Testis (tissue), 2 donors: Measurements from ENCODE around the gene MC1R.

Experiments
- POLR2A ChIP-seq: fragments of 450-650 bp; IDR thresholded peaks from one replicate; pipeline ENCODE4 v1.6.1; 2017; ENCODE audit warnings: antibody characterized with exemption, mild to moderate bottlenecking, moderate library complexity
- TF ChIP-seq, protein P1 (sequence below), 3 experiments: fragments of 450-650 bp in 2 of 3; fragments of 200-600 bp in 1 of 3; sonication (generic) in 1 of 3; IDR thresholded peaks; one replicate each; pipeline ENCODE4 v1.5.1; 2016 to 2019; ENCODE audit warnings: antibody characterized with exemption in 3 of 3, mild to moderate bottlenecking in 2 of 3, moderate library complexity in 1 of 3

DNA sequence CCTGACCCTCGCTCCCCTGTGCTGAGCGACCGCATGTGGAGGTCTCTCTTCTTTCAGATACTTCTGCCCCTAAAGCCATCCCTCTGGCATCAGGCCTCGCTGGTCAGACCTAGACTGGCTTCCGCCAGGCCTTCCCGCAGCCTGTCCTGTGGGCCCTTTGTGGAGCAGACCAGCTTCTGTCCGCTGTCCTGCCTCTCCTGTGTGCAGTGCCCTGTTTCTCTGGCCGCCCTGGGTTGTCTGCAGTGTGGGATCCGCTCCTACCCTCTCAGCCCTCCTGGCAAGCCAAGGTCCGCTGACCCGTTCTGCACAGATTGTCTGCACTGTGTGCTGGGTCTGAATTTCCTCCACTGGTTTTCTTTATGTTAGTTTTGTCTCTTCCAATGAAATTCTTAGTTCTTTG lies 21.5 kb upstream of the MC1R start:
- TF ChIP-seq, protein P1, sequence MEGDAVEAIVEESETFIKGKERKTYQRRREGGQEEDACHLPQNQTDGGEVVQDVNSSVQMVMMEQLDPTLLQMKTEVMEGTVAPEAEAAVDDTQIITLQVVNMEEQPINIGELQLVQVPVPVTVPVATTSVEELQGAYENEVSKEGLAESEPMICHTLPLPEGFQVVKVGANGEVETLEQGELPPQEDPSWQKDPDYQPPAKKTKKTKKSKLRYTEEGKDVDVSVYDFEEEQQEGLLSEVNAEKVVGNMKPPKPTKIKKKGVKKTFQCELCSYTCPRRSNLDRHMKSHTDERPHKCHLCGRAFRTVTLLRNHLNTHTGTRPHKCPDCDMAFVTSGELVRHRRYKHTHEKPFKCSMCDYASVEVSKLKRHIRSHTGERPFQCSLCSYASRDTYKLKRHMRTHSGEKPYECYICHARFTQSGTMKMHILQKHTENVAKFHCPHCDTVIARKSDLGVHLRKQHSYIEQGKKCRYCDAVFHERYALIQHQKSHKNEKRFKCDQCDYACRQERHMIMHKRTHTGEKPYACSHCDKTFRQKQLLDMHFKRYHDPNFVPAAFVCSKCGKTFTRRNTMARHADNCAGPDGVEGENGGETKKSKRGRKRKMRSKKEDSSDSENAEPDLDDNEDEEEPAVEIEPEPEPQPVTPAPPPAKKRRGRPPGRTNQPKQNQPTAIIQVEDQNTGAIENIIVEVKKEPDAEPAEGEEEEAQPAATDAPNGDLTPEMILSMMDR (IDR thresholded peaks at IDR 0.05): no peak
- no peak for TF ChIP-seq POLR2A
